ENCODE measurements around the gene MEIOB.
A peak's percentile ranks its signal among the peaks of the same experiment; 100 is the strongest.

Gene MEIOB

GRCh38 chr16:1826691-1827573 lies 45.0 kb downstream of the MEIOB start, which contains the start of the genes FAHD1 and HAGH:
Gene FAHD1 (plus strand): TSS chr16:1827206. CDS start chr16:1827239, 33 bp downstream.
Gene HAGH (minus strand): TSS chr16:1826825. CDS start chr16:1826787, 38 bp downstream.
- TF ChIP-seq PATZ1 (CRISPR knock-in tag; IDR thresholded peaks at IDR 0.05; ENCODE audit: borderline replicate concordance) (no peak), ZFP3 (CRISPR knock-in tag; IDR thresholded peaks at IDR 0.05) (0 out of 2 replicates have a peak, but pooled peaks have one; percentile 34), TSHZ2 (CRISPR knock-in tag; IDR thresholded peaks at IDR 0.05) (0 out of 2 replicates have a peak, but pooled peaks have one; percentile 36)
- ATAC-seq = peak; percentile 94

- TF ChIP-seq ARNTL (CRISPR knock-in tag; IDR thresholded peaks at IDR 0.05; ENCODE audit: borderline replicate concordance, low read depth) = no peak
- no peak for TF ChIP-seq ESRRG (CRISPR knock-in tag; IDR thresholded peaks at IDR 0.05)
- no peak for TF ChIP-seq ISL1 (CRISPR knock-in tag; IDR thresholded peaks at IDR 0.05)
- ATAC-seq = peak; percentile 13
These were observed 45.9 kb downstream of the MEIOB start for GRCh38 chr16:1825864-1826690.

GRCh38 chr16:1825381-1825863 lies 46.5 kb downstream of the MEIOB start:
- no peak for ATAC-seq
- no peak for TF ChIP-seq SNAI2 (CRISPR knock-in tag; IDR thresholded peaks at IDR 0.05)
- TF ChIP-seq CSRNP3 (CRISPR knock-in tag; IDR thresholded peaks at IDR 0.05) = no peak
- TF ChIP-seq ZC3H10 (CRISPR knock-in tag; IDR thresholded peaks at IDR 0.05) = no peak
- no peak for TF ChIP-seq PPARA (CRISPR knock-in tag; IDR thresholded peaks at IDR 0.05; ENCODE audit: borderline replicate concordance)
- TF ChIP-seq ZNF565 (CRISPR knock-in tag; conservative IDR thresholded peaks at IDR 0.05; ENCODE audit: low read depth) = no peak
- TF ChIP-seq ISL1 (CRISPR knock-in tag; IDR thresholded peaks at IDR 0.05) = no peak
- no peak for TF ChIP-seq RARB (CRISPR knock-in tag; IDR thresholded peaks at IDR 0.05)
- TF ChIP-seq TCF4 (CRISPR knock-in tag; IDR thresholded peaks at IDR 0.05; ENCODE audit: borderline replicate concordance) = no peak
- TF ChIP-seq ESRRG (CRISPR knock-in tag; IDR thresholded peaks at IDR 0.05) = no peak
- TF ChIP-seq ZNF70 (CRISPR knock-in tag; IDR thresholded peaks at IDR 0.05) = no peak
- TF ChIP-seq GLIS3 (CRISPR knock-in tag; IDR thresholded peaks at IDR 0.05) = no peak
- TF ChIP-seq ZFP30 (CRISPR knock-in tag; IDR thresholded peaks at IDR 0.05) = no peak
- TF ChIP-seq ZFP3 (CRISPR knock-in tag; IDR thresholded peaks at IDR 0.05) = no peak
- TF ChIP-seq ARNTL (CRISPR knock-in tag; IDR thresholded peaks at IDR 0.05; ENCODE audit: borderline replicate concordance, low read depth) = no peak
- no peak for TF ChIP-seq OSR1 (CRISPR knock-in tag; IDR thresholded peaks at IDR 0.05)
- no peak for TF ChIP-seq CREB5 (CRISPR knock-in tag; IDR thresholded peaks at IDR 0.05; ENCODE audit: low read depth)
- no peak for TF ChIP-seq CSDC2 (CRISPR knock-in tag; IDR thresholded peaks at IDR 0.05)
- TF ChIP-seq ZNF8 (CRISPR knock-in tag; IDR thresholded peaks at IDR 0.05) = no peak
